Measurements from ENCODE around the gene STAT5B.

DNA sequence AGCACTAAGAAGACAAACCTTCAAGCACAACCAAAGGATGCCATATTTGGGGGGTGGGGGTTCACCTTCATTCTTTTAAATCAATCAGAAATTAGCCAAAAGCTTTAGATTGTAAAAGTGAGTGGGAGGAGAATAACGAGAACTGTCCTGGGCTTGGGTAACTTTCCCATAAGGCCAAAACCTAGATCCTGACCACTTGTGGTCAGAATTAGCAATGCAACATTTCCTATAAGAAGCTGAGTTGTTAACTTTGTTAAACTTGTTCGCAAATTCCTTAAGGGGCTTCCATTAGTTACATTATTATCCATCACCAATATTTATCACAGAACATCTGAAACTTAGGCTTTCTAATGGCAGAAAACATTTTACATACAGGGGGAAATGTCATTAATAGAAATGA is 25.1 kb downstream of the STAT5B start:
- TF ChIP-seq SNAI2 (CRISPR knock-in tag; IDR thresholded peaks at IDR 0.05) = no peak
- no peak for TF ChIP-seq ZC3H10 (CRISPR knock-in tag; IDR thresholded peaks at IDR 0.05)
- TF ChIP-seq ZNF8 (CRISPR knock-in tag; IDR thresholded peaks at IDR 0.05) = no peak
- TF ChIP-seq, protein P1, sequence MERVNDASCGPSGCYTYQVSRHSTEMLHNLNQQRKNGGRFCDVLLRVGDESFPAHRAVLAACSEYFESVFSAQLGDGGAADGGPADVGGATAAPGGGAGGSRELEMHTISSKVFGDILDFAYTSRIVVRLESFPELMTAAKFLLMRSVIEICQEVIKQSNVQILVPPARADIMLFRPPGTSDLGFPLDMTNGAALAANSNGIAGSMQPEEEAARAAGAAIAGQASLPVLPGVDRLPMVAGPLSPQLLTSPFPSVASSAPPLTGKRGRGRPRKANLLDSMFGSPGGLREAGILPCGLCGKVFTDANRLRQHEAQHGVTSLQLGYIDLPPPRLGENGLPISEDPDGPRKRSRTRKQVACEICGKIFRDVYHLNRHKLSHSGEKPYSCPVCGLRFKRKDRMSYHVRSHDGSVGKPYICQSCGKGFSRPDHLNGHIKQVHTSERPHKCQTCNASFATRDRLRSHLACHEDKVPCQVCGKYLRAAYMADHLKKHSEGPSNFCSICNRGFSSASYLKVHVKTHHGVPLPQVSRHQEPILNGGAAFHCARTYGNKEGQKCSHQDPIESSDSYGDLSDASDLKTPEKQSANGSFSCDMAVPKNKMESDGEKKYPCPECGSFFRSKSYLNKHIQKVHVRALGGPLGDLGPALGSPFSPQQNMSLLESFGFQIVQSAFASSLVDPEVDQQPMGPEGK (CRISPR knock-in tag; IDR thresholded peaks at IDR 0.05; ENCODE audit: borderline replicate concordance) = no peak
- no peak for TF ChIP-seq ISL1 (CRISPR knock-in tag; IDR thresholded peaks at IDR 0.05)

All from SK-N-SH treated with all-trans-retinoic acid at 6 μM for 48 hours (cell line).